Measurements from ENCODE around the gene RBKS.

Gene RBKS

DNA sequence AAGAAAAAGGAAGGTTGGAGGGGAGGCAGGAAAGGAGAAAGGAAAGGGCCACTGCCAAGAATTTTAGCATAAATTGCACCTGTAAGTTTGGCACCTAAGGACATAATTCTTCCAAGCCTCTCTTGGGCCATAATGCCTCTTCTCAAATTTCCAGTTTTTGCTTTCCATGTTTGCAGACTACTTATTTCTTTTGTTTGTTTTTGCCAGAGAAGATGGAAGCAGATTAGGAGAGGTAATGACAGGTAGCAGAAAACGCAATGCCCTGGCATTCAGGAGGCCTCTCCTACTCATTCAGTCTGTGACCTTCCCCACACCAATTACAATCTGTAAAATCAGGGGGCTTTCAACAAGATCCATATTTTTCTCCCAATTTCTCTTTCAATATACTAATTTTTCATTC lies 61.9 kb downstream of the RBKS start:
- DNase-seq: peak; percentile 6

DNA sequence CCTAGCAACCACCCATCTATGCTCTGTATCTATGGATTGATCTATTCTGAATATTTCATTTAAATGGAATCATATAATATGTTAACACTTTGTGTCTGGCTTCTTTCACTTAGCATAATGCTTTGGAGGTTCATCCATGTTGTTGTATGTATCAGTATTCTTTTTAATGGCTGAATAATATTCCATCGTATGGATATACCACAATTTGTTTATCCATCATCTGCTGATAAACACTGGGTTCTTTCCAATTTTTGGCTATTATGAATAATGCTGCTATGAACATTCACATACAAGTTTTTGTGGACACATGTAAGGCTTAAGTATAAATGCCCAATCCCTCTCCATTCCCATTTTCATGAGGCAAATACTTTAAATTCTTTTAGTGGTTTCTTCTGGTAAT lies 65.8 kb downstream of the RBKS start:
- no peak for DNase-seq

DNA sequence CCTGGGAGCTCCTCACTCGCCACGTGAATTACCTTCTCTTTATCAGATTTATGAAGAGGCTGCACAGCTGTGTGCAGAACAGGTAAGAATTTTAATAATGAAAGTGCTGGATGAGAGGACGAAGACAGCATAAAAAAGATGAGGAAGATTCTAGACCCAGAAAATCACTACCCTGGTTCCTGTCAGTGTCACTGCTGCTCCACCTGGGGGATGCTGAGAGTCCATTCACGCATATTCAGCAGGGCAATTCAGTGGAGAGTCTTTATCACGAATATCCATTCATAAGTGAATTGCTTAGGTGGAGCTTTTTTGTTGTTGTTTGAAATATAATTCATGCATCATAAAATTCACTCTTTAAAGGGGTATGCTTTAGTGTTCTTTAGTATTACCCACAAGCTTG lies 66.6 kb downstream of the RBKS start:
- no peak for DNase-seq

DNA sequence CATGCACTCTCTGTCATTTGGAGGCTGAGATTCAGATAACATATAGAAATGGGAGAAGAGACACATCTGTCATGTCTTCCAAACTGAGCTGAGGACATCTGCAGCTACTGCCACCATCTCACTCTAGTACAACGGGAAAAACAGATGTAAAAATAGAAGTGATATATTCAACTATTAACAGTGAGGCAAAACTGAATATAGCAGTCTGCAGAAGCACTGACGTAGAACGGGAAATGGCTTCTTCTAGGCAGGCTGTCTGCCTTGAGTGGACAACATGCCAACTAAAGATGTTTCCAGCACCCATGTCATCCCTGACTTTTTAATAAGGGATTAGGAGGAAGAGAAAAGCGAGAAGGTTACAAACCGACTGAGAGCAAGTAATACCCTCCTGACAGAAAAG lies 67.1 kb downstream of the RBKS start:
- DNase-seq: no peak

DNA sequence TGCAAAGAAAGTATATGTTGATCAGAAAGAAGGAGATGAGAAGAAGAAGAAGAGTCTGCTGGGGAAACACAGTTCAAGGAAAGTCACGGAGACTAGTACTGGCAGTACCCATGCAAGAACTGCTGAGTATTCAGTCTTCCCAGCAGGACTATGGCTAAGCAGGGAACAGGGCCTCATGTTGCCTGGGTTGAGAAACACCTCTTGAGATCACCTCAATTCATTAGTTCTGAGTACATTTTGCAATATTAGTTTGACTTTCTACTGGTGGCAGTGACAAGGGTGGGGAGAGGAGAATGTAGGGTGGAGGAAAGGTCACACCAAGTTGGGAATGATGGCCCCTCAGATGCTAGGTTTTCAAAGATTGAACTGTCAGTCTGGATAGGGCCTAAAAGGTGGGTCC lies 68.1 kb downstream of the RBKS start:
- no peak for DNase-seq

DNA sequence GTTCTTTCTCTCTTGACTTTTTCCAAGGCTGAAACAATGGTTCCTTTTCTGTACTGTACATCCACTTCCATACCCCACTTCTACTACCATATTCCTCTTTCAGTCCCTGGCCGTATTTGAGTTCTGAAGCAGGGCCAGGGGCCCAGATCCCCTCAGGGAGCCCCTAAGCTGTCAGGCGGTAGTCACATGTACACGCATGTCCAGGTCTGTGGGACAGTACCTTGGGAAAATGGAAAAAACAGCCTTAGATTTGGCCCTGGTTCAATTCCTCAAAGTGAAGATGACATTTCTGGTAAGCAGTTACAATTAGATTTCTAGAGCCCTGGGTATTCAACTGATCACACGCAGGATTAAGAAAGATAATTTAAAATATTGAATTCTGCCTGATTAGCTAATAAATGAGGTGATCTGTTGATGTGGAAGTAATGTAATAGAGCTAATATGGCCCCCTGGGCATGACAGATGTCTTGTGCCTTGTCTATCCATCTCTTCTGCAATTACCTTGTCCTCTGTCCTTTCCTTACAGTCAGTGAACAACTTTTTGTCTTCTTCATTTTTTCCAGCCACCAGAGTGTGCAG lies 74.2 kb downstream of the RBKS start:
- DNase-seq: no peak

DNA sequence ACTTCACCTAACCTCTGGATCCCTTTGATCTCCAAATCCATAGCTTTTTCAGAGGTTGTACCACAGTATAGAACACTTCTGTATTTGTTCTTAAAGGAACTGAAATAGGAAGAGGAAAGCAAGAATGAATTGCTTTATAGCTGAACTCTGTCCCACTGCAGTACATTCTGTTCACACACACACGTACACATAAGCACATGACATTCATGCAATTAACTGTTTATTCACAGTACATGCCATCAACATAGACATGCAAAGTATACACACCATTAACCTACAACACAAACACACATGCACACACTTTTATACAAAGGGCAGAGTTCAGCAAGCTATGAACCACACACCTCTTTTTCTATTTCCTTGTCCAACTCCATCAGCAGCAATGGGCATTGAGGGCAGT lies 75.4 kb downstream of the RBKS start:
- no peak for DNase-seq

DNA sequence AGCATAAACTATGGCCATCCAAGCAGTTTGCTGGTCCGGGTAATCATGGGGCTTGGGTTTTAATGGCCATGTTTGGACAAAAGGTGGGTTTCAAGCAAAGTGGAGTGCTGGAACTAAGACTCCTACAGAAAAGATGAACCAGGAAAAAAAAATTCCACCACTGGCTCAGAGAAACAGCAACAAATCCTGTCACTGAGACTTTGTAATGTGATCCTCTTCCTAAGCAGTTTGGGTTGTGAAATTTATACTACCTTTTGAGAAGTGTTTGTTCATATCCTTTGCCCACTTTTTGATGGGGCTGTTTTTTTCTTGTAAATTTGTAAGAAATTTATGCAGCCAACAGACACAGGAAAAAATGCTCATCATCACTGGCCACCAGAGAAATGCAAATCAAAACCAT lies 78.4 kb downstream of the RBKS start:
- no peak for DNase-seq

DNA sequence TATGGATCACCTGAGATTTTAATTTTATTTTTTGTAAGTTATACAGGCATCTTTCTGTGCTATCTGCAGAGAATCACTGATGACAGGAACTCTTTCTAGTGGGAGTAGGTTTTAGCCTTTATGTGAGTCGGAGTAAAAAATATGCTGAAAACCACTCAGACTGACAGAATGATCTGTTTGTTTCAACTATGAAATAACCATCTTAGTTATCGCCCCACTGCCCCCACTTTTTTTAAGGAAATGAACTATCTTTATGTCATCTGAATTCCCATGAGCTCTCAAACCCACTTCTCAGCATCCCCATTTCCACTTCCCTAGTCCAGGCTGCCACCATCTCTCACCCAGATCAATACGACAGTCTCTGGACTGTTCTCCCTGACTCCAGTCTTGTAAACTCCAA lies 79.7 kb downstream of the RBKS start:
- DNase-seq: no peak

DNA sequence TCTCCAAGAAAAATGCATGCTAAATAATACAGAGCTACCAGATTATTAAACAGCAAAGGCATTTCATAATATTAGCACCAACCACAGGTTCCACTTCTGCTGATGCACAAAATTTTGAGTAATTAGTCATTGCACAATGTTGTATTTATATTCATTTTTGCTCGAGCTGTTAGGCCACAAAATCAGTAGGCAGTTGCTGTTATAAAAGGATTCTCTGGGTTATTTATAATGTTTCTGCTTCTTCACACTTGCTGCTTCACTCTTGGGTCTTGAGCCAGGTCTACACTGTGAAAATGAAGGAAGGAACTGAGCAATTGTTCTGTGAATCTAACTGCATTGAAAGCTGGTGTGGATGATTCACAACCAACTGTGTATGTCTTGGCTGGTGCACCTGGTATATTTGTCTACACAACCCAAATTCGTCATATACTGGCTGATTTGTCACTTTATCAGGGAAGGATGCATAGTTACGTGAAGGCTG lies 80.4 kb downstream of the RBKS start:
- DNase-seq: no peak

DNA sequence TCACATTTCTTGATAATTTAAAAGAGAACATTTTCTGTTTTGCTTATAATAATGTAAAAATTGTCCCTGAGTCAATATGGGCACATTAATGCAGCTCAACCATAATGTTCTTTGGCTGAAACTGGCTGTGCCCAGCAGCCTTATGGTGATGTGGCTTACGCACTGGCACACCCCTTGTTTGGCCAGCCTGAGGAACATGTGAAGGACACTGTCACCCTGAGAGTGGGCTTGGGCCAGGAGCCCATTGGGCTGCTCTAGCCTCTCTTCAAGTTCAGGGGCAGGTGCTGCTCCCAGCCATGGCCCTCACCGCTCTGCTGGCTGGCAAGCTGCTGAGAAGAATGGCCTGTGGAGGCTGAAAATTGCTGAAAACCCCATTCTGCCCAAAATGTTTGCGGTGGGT lies 81.2 kb downstream of the RBKS start:
- DNase-seq: no peak

DNA sequence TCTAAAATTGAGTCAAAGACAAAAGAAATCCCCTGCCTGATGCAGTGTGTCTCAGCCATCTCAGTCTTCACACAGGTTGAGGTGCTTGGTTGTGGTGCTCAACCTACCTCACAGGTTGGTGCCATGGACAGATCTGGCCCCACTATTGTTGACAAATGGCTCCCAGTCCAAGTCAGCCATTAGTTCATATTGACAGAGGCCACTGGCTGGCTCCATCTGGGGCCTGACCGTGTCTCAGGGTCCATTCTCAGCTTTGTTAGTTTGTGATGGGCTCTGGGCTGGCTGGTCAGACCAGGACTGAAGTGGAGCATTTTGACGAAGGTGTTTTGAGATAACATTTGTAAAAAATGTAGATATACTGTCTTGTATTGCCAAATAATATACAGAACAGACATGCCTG lies 81.8 kb downstream of the RBKS start:
- no peak for DNase-seq

DNA sequence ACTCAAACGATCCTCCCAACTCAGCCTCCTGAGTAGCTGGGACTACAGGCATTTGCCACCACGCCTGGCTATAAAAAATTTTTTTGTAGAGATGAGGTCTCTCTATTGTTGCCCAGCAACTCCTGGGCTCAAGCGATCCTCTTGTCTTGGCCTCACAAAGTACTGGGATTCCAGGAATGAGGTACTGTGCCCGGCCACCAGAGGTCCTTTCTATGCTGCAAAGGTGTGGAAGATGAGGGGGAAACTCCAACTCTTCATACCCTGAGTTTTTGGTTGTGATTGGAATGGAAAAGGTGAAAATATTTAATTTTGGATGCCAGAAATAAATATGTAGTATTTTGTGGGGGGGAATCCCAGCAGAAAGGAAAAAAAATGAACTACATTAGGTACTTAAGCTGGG lies 82.7 kb downstream of the RBKS start:
- DNase-seq: peak; percentile 9

DNA sequence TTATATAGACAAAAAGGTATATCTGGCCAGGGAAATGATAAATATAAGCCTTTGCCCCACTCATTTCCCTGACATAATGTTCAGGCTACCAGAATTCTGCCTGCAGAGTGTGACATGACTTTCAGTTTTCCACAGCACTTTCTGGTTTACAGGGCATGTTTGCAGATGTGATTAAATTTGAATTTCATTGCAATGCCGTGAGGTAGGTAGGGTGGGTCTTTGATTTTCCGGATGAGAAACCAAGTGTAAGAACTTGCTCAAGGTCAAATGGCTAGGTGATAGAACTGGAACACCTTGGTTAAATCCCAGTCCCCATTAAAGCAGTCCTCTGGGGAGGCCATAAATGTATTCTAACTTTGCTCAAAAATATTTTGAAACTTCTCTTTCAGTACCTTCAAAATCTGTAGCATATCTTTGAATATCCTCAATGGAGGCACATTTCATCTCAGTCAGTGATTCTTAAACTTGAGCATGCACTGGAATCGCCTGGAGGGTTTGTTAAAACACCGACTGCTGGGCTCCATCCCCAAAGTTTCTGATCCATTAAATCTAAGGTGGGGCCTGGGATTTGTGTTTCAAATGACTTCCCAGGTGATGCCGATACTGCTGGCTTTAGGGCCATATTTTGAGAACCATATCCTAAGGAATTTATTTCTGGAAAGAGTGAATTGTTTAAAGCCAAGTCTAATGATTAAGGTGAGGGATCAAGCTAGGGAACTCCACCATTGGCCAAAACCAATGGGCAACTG lies 83.7 kb downstream of the RBKS start:
- DNase-seq: no peak

DNA sequence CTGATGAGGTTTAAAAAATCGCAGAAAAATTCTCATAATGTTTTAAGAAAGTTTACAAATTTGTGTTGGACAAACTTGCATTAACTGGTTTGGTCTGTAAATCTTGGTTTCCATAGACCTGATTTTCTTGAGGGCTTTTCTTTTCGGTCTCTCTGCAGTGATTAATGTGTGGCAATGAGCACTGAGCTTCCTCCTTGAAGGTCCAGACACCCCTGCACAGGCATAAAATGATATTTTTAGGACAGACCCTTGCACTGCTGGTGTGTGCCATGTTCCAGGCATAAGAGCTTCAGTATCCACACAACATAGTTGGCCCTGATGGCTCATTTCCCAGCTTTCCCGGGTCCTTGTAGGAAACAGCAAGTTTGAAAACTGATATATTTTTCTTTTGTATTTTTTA lies 85.0 kb downstream of the RBKS start:
- DNase-seq: no peak

DNA sequence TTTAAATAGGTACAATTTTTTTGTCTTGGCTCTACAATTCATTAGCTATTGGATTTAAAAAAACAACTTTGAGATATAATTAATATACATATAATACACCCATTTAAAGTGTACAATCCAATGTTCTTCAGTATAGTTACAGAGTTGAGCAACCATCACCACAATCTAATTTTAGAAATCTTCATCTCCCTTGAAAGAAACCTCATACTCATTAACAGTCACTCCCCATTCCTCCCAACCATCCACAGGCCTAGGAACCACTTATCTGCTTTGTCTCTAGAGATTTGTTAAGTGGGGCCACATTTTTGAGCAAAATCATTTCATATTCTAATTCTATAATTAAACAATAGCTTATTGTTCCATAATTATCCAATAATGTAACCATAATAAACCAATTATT lies 86.0 kb downstream of the RBKS start:
- DNase-seq: no peak

DNA sequence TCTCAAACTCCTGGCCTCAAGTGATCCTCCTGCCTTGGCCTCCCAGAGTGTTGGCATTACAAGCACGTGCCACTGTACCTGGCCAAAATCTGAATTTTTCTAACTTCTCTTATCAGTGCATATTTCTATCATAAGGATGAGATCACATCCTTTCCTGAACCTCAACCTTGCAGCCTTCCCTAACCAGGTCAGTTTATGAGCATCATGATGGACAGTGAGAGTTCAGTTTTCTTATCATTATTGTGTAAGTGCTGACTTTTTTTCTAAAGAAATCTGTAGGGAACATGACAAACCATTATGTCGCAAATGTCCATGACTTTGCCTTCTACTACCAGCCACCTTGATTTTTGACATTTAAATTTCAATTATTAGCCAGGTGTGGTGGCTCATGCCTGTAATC lies 87.1 kb downstream of the RBKS start:
- no peak for DNase-seq

DNA sequence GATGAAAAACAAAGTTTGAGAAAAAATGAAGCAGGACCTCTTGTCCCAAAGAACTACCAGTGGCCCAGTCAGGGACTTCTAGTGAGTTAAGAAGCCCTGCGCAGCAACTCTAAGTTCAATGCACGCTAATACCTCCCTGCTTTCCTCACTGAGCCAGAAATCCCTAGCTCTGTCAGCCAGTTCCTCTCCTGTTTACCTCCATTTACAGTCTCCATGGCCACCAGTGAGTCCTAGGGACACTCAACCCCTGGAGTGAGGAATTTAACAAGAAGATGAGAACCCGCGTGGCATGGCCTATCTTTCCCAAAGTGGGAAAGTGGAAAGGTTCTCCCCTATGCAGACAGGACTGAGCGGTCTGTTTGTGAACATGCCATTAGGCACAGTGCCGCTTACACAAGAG lies 87.6 kb downstream of the RBKS start:
- DNase-seq: no peak

DNA sequence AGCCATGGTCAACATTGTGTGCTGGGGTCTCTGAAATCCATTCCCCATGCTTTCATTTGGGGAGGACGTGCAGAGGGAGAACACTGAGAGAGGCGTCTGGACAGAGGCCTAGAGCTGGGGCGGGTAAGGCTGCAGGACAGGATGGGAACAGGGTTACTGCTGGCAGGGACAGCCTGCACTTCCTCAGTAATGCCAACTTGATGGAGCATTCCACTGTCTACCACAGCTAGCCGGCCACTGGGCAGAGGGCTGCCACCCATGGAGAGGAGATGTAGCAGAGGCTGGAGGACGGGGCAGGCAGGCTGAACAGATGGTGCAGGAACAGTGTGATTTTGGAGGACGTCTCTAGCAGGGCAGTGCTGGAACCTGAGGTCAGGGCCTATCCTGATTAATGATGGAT lies 89.3 kb downstream of the RBKS start:
- DNase-seq: no peak

DNA sequence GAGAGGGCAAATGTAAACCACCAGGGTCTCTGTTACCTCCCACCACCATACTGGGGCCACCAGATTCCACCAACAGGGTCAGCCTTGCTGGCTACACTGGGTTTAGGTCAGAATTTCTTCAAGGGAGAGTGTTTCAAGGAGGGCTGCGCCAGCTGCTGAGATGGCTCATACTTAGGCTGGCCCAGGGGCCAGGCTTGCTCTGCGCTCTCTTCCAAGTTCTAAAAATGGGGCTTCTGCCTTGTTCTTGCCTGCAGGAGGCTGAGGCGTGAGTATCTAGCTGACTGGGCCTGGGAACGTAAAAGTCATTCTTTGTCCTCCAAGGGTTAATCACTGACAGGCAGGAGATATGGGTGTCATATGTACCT lies 90.6 kb downstream of the RBKS start:
- DNase-seq: no peak

DNA sequence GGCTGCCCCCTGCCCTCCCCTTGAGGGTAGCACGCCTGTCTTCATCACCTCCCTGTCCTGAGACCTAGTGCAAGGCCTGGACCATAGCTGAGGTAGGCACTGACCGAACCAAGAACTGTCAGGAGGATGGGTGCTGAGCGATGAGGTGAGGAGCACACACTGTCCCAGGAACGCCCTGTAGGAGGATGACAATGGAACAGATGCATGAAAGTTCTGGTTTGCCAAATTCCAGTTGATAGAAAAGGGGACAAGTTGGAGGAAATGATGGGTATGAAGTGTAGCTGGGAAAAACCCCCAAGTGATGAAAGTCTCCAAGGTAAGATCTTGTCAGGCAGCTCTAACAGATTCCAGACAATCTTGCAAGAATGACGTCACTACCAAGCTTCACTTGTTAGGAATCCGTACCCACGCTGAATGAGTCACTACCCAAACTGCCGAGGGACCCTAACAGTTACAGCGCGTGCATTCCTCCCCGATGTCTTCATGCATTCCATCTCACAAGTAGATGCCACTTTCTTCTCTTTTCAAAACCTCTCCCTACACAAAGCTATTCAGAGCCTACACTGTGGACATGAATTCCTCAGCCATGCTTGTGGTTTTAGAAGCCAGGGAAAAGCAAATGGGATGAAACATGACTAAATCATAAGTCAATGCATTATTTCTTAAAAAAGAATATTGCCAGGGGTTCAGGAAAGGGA lies 91.1 kb downstream of the RBKS start:
- DNase-seq: no peak

DNA sequence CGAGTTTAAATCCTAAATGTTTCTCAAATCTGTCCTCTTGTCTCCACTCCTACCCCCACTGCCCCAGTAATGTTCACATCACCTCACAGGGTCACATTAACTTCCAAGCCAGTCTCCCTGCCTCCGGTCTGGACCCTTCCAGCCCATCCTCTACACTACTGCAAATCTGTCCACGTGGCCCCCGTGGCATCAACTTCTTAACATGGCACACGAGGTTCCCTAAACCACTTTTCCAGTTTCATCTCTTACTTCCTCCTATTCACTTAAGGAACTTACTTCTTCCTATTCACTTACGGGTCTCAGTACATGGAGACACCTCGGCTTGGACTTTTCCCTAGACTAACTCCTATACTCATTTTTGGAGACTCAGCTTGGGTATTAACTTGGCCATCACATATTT lies 91.7 kb downstream of the RBKS start:
- DNase-seq: no peak

DNA sequence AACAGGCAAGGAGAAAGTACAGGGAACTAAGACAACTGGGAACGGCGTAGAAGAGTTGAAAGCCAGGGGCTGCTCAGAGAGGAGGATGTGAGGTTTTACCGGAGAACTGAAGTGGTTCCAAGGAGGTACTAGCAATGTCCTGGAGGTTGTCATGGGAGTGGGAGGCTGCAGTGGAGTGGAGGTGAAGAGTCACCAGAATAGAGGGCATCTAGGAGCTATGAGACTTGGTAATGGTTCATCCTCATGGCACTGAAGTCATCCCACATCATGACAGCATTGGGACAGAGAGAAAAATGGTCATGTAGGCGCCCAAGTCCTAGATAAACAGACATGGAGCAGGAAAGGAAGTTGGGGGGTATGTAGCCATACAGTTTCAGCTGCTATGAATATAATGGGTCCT lies 92.3 kb downstream of the RBKS start:
- DNase-seq: no peak
